C4-2B (cell line): ENCODE results near the gene TLX2.

Experiments
- H3K27ac ChIP-seq: fragments of 450-650 bp; 2 replicates; pipeline ENCODE4 v1.5.1; 2017
- ZFX ChIP-seq: fragments of 450-650 bp; IDR thresholded peaks from 2 replicates; pipeline ENCODE4 v1.6.1; 2017
- TF ChIP-seq, protein P1 (sequence below): fragments of 450-650 bp; conservative IDR thresholded peaks from 2 replicates; pipeline ENCODE4 v1.5.1; 2017; ENCODE audit warnings: mild to moderate bottlenecking

TLX2 gene

DNA sequence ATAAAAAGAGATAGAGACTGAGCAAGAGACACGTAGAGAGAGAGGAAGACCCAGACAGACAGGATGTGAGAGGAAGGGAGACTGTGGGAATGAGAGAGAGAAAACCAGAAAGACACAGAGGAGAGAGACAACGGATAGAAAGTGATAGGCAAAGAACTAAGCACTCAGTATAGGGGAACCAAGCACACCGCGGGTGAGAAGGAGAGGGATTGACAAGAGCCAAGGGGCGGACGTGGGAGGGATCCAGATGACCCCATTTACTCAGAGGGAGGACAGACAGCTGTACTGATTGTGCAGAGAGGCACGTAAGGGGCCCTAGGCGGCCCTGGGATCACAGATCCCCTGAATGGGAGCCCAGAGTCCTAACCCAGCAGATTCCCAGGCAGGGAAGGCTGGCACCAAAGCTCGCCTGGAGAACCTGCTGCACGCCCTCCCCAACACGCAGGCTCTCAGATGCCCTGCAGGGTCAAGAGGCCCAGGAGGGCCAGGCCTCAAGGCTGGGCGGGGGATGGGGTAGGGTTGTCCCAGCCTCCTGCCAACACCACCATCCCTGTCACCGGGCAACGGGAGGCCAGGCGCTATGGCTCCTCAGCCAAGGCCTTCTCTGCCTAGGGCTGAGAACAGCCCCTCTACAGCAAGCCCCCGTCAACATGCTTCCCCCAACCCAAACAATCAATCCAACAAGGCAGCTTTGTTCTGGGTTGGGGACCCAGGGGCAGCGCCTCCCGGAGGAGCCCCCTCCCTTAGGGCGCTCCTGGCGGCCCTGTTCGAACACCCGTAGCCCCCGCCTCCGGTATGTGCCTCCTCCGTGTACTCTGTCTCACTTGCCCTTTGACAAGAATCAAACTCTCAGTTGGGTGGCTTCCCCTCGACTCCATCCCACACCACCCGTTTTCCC, 38.9 kb downstream of the TLX2 start:
- TF ChIP-seq, protein P1, sequence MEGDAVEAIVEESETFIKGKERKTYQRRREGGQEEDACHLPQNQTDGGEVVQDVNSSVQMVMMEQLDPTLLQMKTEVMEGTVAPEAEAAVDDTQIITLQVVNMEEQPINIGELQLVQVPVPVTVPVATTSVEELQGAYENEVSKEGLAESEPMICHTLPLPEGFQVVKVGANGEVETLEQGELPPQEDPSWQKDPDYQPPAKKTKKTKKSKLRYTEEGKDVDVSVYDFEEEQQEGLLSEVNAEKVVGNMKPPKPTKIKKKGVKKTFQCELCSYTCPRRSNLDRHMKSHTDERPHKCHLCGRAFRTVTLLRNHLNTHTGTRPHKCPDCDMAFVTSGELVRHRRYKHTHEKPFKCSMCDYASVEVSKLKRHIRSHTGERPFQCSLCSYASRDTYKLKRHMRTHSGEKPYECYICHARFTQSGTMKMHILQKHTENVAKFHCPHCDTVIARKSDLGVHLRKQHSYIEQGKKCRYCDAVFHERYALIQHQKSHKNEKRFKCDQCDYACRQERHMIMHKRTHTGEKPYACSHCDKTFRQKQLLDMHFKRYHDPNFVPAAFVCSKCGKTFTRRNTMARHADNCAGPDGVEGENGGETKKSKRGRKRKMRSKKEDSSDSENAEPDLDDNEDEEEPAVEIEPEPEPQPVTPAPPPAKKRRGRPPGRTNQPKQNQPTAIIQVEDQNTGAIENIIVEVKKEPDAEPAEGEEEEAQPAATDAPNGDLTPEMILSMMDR, result no peak
- TF ChIP-seq ZFX, result no peak
- no peak overlapping the region for H3K27ac ChIP-seq

DNA sequence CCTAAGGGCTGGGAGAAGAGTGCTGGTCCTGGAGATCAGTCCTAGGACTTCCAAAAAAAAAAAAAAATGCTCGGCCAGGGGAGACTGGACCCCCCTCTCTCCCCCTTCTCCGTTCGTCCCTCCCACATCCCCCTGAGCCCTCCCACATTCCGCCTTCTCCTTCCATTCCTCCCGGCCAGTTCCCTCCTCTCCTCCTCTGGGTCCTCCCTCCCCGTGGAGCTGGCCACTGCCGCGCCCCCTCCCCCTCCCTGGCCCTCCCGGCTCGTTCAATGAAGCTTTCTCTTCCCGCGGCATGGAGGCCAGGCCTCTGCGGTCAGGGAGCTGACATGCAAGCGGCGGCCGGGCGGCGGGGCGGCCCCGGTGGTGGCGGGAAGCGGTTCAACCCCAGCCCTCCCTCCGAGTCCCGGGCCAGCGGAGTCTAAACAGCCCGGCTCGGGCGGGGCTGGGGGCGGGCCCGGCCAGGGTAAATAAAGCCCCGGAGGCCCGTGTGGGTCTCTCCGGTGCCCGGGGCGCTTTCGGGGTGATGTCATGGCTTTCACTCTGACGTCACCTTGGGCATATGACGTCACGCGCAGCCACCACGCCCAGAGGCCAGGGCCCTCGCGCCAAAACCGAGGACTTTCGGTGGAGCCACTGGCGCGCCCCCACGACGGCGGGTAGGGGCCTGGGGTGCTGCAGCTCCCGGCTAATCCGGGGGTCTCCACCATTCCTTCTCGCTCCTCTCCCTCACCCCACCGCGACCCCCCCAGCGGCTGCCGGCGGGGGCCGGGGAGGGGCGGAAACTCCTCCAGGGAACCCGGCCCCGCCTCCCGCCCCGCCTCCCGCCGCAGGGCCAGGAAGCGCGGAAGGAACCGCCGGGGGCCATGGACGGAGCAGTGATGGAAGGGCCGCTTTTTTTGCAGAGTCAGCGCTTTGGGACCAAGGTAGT, 39.9 kb downstream of the TLX2 start, which contains the start of the genes DOK1 and LOXL3:
Gene DOK1 (plus strand): TSS at position 829 of the 928 bp plus-strand sequence. CDS start 35 bp downstream, at position 864.
Gene LOXL3 (minus strand): TSS at position 51 of the 928 bp plus-strand sequence. CDS start 1,308 bp downstream, outside the sequence.
- no peak for TF ChIP-seq ZFX
- TF ChIP-seq, protein P1, result no peak
- no peak within 1 kb of the TSS; the same call in 1 of the 2 replicates for H3K27ac ChIP-seq

DNA sequence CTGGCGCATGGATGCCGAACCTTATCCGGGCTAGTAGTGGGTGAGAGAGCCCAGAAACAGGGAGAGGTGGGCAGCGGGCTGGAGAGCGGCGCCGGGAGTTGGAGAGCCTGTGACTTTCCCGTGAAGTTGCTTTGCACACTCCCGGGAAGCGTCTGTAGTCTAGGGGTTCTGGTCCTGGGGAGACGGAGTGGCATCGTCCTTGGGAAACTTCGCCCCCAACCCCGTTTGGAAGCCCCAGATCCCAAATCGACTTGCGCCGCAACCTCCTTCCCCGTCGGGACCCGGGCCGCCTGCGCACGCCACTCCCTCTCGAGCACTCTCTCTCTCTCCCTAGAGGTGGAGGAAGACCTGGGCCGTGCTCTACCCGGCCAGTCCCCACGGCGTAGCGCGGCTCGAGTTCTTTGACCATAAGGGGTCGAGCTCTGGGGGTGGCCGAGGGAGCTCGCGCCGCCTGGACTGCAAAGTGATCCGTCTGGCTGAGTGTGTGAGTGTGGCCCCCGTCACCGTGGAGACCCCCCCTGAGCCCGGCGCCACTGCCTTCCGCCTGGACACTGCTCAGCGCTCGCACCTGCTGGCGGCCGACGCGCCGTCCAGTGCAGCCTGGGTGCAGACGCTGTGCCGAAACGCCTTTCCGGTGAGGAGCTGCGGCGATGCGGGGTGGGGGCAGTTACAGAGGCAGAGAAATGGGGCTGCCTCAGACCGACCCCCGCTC, 40.7 kb downstream of the TLX2 start:
- TF ChIP-seq ZFX, result no peak
- TF ChIP-seq, protein P1, result no peak
- H3K27ac ChIP-seq, result no peak overlapping the region

DNA sequence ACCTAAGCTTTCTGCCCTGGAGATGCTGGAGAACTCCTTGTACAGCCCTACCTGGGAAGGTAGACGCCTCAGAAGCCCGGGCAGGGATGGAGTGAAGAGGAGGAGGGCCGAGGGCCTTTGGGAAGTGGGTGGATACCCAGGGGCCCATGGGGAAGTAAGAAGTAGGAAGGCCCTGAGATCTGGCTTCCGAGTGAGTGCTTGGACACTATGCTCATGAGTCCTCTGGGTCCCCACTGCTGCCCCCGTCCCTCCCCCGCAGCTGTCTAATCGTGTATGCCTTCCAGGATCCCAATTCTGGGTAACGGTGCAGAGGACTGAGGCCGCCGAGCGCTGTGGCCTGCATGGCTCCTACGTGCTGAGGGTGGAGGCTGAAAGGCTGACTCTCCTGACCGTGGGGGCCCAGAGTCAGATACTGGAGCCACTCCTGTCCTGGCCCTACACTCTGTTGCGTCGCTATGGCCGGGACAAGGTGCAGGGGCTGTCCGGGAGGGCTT, 41.4 kb downstream of the TLX2 start:
- no peak overlapping the region for H3K27ac ChIP-seq
- no peak for TF ChIP-seq ZFX
- TF ChIP-seq, protein P1, result no peak

DNA sequence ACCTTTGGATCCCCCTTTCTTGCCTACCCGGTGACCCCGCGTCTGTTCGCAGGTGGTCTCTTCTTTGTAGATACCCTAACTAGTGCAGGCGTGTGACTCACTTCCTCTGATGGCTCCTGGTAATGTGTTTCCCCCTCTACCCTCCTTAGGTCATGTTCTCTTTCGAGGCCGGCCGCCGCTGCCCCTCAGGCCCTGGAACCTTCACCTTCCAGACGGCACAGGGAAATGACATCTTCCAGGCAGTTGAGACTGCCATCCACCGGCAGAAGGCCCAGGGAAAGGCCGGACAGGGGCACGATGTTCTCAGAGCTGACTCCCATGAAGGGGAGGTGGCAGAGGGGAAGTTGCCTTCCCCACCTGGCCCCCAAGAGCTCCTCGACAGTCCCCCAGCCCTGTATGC, 41.9 kb downstream of the TLX2 start:
- TF ChIP-seq, protein P1, result no peak
- no peak for TF ChIP-seq ZFX

DNA sequence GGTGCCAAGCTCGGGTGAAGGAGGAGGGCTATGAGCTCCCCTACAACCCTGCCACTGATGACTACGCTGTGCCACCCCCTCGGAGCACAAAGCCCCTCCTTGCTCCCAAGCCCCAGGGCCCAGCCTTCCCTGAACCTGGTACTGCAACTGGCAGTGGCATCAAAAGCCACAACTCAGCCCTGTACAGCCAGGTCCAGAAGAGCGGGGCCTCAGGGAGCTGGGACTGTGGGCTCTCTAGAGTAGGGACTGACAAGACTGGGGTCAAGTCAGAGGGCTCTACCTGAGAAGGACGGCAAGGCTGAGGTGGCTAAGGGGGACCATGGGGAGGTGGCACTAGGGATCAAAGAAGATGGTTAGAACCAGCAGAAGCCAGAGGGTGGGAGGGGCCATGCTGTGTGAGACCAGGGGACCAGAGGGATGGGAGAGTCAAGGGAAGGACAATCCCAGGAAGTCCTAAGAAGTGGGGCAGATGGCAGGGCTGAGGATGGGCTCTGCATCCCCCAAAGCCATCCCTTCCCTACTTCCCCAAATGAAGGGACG, 42.7 kb downstream of the TLX2 start:
- no peak for TF ChIP-seq ZFX
- no peak overlapping the region for H3K27ac ChIP-seq

More for the DNA sequence above, 41.9 kb downstream of the TLX2 start:
- H3K27ac ChIP-seq, result no peak overlapping the region
